DMS 273 treated with DMSO at 0.1 percent for 48 hours (cell line): Measurements from ENCODE around the gene KLHL7.

Experiments
- DNase-seq: peaks from one replicate; lab custom pipeline; 2025; lab: John Stamatoyannopoulos, UW

KLHL7 gene, protein sequence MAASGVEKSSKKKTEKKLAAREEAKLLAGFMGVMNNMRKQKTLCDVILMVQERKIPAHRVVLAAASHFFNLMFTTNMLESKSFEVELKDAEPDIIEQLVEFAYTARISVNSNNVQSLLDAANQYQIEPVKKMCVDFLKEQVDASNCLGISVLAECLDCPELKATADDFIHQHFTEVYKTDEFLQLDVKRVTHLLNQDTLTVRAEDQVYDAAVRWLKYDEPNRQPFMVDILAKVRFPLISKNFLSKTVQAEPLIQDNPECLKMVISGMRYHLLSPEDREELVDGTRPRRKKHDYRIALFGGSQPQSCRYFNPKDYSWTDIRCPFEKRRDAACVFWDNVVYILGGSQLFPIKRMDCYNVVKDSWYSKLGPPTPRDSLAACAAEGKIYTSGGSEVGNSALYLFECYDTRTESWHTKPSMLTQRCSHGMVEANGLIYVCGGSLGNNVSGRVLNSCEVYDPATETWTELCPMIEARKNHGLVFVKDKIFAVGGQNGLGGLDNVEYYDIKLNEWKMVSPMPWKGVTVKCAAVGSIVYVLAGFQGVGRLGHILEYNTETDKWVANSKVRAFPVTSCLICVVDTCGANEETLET

DNA sequence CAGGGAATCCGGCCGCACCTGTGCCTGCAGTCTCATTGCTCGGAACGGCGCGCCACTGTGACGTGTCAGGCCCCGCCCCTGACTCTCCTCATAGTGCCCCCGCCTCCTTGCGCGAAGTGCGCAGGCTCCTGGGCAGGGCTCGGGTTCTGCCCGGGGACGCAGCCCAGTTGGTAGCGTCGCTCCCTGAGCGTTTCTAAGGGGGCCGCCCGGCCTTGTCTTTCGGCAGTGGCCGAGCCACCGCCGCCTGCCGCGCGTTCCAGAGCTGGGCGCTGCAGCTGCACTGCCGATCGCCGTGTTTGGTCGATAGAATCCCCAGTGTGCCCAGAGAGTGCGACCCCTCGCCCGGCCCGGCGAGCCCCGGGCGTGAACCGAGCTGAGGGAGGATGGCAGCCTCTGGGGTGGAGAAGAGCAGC lies at the start of gene KLHL7:
KLHL7 (plus strand) TSS at position 142 of the 413 bp plus-strand sequence; CDS start at position 384, 242 bp downstream.
- peak; percentile 90 for DNase-seq

DNA sequence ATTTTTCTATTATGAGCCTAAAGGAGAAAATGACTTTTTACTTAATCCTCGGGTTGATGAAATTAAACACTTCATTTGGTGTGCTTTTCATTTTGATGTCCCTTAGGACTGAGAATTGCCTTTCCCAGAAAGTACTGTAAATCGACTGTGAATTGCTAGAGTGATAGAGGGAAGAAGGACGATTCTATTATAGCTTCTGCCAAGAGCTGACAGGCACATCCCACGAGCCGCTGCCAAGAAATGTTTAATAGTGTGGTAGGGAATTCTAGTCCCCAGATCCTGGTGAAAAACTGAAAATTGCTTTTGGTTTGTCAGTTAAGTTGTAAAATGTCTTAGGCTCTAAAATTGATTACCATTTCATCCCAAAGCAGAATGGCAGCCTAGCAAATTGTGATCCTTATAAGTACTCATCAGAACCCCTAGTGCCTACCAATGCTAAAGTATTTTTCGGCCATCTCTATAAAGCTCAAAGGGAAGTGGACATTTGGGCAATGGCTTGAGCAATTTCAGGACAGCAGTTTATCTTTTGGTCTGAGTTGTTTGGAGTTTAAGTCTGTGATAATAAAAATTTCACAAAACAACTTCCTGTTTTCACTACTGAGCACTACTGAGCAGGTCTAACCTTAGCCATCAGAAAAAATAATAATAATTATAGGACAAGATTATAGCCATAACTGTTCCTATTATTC lies 47.0 kb upstream of the KLHL7 start:
- DNase-seq, result no peak

DNA sequence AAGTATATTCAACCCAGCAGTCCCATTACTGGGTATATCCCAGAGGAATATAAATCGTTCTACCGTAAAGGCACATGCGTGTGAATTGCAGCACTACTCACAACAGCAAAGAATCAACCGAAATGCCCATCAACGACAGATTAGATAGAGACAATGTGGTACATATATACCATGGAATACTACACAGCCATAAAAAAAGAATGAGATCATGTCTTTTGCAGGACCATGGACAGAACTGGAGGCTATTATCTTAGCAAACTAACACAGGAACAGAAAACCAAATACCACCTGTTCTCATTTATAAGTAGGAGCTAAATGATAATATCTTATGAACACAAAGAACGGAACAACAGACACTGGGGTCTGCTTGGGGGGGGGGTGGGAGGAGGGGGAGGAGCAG lies 44.3 kb upstream of the KLHL7 start:
- DNase-seq, result no peak

DNA sequence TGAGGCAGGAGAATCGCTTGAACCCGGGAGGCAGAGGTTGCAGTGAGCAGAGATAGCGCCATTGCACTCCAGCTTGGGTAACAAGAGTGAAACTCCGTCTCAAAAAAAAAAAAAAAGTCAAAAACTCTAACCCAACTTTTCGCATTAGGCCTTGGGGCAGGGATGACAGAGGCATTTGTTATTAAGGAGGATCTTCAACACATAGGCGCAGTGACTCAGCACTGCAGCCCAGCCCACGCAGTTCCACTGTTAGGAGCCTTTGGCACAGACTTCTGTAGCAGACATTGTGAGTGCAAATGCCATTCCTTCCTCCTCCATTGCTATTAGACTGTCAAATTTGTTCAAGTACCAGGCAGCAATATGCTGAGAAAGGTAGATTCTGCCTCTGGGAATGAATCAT lies 43.1 kb upstream of the KLHL7 start:
- no peak for DNase-seq

DNA sequence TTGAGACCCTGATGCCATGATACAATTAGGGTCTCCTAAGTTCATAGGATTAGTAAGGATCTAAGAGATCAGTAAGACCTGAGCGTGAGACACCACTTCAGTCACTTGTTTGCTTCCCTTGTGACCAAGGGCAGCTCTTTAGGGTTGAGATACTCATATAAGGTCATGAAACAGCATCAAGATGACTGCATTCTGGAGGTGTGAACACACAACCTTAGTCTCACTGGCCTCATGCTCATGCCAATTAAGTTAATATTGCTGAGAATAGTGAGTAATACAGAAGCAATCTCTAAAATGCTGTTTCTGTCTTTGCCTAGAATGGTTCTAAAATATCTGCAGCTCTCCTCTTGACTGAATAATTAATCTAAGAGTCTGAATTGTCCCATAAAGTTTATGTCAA lies 39.6 kb upstream of the KLHL7 start:
- no peak for DNase-seq

DNA sequence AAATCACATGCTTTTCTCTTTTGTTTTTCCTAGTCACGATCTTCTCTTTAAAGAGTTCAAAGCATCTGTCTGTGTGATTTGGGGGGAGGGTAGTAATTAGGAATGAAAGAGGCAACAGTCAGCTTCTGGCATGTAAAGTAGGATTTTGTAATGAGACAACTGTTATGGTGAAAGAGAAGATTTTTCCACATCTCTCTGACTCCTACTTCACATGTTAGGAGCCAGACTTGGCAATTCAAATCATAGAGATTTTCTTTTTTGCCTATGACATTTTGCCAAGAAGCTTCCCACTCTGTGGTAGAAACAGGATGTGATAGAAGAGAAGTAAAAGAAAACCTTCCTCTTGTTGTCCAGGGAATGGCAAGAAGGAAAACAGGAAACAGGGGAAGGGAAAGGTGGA lies 38.3 kb upstream of the KLHL7 start:
- no peak for DNase-seq

DNA sequence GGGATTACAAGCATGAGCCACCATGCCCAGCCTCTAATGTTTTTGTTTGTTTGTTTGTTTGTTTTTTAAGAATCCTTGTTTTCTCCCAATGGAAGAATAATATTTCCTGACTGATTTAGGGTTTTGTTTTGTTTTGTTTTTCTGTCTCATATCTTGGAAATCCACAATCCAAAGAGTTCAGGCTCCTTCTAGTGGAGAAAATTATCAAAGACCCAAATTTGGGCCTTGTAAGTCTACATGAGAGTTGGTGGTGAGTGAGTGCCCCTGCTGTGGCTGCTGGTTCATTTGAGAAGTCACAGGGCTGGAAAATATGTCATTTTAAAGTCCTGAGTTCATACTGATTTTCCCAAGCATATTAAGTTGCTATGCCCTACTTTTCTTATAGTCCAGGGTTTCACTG lies 33.5 kb upstream of the KLHL7 start:
- no peak for DNase-seq

DNA sequence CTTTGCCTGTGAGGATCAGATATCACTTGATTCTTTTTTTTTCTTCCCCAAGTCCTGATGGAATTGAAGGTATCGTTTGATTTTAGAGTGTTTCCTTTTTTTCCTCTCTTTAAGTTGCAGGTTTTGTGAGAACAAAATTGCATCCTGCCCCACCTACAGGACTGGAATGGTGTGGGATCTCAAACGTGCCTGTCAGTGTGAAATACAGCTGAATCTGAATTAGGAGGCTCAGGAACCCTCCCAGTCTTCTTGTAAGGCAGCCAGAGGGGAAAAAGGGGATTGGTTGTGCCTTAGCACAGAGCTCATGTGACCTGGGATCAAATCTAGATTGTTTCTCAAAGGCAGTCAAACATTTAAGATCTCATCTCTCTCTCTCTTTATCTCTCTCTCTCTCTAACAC lies 32.7 kb upstream of the KLHL7 start:
- DNase-seq, result no peak

DNA sequence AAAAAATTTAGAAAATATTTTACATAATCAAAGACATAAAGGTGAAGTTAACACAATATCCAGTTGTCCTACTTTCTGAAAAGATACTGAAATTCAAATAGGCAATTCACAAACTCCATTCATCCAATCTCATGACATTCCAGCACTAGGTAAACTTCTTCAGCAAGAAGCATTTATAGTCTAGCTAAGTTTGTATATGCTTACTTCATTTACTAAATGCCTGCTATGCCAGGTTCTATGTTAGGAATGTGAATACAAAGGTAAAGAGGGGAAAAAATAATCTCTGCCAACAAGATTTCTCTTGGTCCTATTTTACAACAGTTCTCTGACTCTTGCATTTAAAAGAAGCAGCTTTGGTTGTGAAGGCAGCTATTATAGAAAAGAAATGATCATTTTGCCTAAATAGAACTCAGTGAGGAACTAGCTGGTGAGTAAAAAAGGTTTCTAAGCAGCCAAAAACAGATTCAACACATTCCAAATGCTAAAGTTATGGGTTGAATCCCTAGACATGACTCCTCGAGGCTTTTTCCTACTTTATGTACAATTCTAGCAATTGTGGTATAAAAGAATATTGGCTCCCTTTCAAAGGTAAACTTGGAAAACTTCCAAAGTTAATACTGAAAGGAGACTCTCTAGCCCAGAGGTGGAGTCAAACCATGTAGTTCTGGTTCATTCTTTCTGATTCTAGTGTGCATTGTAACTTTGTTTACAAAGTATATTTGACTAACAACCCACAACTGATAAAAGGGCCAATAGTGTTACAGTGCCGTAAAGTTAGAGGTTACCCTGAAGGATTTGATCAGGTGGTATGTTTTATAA lies 30.9 kb upstream of the KLHL7 start:
- no peak for DNase-seq

DNA sequence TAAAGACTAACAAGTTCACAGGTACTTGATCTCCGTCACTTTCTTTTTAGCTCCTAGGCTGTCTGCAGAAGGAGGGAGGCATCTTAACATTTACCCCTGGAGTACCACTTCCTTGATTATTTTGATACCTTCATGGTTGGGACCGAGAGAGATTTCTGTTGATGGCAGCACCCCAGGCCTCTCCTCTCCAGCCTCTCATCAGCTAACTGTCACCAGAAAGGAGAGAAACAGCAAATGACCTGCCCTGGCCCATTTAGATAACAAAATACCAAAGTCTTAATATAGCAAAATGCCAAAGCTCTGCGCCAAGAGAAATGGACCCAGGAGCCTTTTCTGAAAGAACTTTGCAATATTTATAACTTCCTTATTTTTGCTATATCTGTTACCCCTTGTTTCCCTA lies 30.0 kb upstream of the KLHL7 start:
- DNase-seq, result no peak

DNA sequence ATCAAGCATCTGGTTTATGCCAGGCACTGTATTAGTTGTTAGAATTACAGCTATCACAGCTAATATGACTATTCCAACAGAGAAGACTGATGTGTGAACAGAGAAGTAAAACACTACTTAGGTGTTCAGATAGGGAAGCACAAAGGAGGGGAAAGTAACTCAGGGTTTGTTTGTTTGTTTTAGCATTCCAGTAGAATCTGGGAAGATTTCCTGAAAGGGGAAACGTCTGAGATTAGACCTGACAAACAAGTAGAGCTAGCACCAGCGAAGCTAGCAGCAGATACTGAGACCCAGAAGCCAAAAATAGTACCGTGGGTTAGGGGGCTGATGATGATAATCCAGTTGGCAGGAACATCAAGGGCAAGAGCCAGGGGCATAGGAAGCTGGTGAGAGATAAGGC lies 28.8 kb upstream of the KLHL7 start:
- no peak for DNase-seq

DNA sequence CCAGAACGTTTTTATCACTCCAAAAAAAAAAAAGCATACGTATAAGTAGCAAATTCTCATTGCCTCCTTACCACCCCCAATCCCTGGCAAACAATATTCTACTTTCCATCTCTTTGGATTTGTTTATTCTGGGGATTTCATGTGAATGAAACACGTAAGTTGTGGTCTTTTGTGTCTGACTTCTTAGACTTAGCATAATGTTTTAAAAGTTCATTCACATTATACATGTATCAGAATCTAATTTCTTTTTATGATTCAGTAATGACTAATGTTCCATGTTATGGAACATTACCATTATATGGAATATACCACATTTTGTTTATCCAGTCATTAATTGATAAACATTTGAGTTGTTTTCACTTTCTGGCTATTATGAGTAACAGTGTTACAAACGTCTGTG lies 12.5 kb upstream of the KLHL7 start:
- DNase-seq, result no peak

DNA sequence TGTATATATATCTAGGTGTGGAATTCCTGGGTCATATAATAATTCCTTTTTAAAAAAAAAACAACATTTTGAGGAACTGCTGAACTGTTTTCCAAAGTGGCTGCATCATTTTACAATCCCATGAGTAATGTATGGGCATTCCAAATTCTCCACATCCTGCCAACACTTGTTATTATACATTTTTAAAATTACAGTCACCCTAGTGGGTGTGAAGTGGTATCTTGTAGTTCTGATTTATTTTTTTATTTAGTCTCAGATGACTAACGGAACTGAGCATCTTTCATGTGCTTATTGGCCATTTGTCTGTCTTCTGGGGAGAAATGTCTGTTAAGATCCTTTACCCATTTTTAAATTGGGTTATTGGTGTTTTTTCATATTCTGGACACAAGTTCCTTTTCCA lies 12.0 kb upstream of the KLHL7 start:
- no peak for DNase-seq

DNA sequence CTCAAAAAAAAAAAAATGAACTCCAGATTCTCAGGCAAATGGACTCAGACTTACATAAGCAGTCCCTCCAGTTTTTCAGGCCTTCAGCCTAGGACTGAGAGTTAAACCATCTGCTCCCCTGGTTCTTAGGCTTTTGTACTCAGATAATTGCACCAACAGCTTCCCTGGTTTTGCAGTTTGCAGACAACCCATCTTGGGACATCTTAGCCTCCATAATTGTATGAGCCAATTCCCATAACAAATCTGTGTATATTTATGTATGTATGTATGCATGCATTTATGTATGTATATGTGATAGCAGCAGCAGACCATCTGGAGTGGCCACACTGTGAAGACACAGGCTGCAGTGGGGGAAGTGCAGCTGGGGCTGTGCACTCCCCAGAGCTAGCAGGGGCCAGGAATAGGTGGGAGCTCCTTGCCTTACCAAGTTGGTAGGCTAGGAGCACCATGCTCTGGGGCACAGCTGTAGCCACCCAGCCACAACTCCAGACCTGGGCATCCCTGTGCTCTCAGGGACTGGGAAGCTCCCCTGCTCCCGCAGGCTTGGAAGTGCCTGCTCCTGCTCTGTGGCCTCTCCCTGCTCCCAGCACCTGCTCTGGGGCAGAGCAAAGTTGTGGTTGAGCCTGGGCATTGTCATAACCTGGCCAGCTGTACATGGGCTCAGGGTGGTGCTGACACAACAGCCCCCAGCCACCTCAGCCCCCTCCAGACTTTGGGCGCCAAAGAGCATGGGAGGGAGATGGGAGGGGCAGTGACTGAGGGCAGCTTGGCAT lies 8.9 kb upstream of the KLHL7 start:
- DNase-seq, result no peak

DNA sequence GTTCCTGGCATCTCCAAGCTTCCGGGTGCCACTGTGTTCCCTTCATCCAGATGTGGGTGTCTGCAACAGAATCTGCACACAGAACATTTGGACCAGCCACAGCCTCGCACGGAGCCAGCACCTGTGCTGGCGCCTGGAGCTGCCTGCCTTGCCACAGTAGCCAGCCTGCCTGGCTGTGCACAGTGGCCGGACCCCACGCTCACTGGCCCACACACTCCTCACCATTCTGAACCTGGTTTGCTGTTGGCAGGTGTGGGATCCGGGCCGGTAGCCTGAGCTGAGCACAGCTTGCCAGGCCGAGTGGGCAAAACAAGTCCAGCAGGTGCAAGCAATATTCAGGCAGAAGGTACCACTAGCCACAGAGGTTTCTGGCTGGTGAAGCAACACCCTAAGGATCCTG lies 7.6 kb upstream of the KLHL7 start:
- no peak for DNase-seq

DNA sequence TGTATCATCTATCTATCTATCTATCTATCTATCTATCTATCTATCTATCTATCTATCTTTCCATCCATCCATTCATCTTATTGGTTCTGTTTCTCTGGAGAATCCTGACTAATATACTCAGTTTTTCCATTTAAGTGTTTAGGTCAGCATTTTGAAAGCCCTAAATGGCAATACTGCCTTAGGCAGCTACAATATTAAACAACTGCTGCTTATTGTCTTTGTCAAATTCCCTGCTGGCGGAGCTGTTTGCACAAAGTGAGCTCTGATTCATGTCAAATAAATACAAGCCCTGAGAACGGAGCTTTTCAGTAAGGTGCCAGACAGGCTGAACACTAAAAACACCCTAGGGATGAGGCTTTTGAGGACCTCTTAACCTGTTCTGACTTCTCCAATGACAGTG lies 7.1 kb upstream of the KLHL7 start:
- DNase-seq, result no peak

DNA sequence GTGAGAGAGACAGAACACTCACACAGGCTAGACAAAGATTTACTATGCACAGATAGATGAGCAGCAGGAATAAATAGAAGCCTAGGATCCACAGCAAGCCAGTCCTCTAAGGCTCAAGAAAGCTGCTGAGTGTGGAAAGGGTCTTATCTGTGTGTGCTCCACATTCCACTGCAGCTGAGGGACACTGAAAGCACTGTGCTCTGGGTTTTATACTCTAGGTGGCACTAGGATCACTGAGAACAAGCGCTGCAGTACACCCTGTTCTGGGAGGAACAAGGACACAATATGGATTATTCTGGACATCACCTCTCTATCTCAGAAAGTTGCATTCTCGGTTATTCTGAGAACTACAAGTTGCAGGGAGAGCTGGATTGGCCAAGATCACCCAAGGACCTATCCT lies 4.9 kb upstream of the KLHL7 start:
- no peak for DNase-seq

DNA sequence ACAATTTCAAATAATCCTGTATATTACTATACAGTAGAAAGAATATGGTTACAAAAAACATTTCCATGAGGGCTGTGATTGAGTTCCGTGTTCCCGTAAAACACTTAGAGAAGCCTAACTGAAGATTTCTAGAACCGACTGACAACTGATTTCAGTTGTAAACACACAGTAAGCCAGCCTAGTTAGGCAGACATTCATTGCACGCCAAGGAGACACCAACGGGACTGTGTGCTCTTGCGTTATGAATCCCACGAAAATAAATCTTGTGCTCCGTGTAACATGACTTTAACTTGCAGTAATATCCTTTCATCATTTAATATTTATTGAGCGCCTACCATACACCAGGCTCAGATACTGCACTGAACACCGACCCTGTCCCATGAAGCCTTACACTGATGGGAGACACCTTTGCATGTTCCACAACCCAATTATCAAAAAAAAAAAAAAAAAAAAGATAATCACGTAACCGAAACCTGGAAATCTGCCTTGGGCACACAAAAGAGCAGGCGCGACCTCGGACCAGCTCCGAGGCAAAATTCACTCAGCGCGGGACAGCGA lies 420 bp upstream of the KLHL7 start:
- no peak for DNase-seq

DNA sequence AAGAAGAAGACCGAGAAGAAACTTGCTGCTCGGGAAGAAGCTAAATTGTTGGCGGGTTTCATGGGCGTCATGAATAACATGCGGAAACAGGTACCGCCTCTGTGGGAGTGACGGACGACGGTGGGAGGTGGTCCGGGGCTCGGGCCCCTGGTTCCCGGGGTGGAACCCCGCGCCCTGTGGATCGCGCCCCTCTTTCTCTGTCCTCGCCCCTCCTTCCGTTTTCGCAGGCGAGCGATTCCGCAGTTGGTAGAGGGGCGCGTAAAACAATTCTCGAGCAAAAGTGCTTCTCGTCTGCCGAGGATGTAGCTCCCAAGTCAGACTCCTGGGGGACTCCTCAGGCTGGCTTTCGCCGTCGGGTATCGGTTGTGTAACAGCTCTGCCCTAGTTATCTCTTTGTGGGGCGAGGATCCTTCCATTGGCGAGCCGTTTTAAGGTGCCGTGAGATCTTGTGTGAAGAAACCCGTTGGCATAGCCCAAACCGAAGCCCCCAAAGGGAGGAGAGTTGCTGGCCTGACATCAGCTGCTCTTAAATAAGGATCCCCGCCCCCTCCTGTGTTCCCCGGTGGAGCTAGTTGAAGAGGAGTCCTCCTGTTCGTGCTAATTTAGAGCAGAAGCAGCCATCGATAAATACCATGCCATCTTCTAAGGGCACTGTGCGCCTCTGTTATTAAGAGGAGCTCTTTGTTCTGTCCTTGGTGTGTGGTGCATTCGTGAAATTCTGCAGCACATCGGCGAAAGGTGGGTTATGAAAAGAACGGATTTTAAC lies 655 bp downstream of the KLHL7 start:
- peak; percentile 52 for DNase-seq

DNA sequence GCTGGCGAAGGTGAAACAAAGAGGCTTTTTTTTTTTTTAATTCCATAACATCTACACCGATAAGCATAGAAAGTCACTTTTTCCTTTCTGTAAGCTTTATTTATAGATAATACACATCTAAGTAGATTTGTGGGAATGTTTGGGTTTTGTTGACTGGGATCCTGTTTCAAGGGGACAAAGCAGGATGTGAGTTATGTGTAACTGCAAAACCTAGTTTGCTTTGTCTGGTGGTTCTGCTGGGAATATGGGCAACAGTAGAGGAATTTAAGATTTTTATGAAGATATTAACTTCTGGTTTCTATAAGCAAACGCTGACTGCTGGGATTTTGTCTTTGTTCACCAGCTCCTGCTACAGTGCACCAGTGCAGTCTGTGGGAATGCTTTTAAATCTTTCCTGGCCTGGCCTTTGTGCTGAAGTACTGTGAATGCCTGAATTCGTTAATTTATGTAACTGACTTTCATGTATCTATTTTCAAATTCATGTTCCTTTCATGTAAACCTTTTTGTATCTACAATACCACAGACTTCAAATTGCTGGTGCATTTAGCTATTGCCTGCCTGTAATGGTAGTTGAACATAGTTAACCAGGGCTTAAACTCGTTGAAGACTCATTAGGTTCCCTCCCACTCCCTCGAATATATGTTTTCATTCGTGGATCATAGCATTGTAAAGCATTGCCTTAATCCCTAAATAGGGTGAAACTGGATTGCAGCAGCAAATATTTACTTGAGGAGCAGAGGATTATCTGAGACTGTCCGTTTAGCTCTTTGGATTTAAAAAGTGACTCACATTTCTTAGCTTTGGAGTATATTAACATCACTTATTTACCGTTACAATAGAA lies 1.5 kb downstream of the KLHL7 start:
- no peak for DNase-seq
